ENCODE results near the gene HEATR5B.

DNA sequence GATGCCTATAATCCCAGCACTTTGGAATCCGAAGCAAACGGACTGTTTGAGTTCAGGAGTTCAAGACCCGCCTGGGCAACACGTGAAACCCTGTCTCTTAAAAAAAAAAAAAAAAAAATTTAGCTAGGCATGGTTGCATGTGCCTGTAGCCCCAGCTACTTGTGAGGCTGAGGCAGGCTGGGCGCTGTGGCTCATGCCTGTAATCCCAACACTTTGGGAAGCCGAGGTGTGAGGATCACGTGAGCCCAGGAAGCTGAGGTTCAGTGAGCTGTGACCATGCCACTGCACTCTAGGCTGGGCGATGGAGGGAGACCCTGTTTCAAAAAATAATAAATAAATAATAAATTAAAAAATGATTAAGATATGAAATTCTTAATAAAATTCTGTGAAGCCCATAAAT lies 108.9 kb downstream of the HEATR5B start:
- TF ChIP-seq, protein P1, sequence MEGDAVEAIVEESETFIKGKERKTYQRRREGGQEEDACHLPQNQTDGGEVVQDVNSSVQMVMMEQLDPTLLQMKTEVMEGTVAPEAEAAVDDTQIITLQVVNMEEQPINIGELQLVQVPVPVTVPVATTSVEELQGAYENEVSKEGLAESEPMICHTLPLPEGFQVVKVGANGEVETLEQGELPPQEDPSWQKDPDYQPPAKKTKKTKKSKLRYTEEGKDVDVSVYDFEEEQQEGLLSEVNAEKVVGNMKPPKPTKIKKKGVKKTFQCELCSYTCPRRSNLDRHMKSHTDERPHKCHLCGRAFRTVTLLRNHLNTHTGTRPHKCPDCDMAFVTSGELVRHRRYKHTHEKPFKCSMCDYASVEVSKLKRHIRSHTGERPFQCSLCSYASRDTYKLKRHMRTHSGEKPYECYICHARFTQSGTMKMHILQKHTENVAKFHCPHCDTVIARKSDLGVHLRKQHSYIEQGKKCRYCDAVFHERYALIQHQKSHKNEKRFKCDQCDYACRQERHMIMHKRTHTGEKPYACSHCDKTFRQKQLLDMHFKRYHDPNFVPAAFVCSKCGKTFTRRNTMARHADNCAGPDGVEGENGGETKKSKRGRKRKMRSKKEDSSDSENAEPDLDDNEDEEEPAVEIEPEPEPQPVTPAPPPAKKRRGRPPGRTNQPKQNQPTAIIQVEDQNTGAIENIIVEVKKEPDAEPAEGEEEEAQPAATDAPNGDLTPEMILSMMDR (IDR thresholded peaks at IDR 0.05): no peak
- no peak for TF ChIP-seq TEAD1 (CRISPR knock-in tag; IDR thresholded peaks at IDR 0.05)
- TF ChIP-seq SP1 (CRISPR knock-in tag; conservative IDR thresholded peaks at IDR 0.05): no peak
- TF ChIP-seq, protein P2, sequence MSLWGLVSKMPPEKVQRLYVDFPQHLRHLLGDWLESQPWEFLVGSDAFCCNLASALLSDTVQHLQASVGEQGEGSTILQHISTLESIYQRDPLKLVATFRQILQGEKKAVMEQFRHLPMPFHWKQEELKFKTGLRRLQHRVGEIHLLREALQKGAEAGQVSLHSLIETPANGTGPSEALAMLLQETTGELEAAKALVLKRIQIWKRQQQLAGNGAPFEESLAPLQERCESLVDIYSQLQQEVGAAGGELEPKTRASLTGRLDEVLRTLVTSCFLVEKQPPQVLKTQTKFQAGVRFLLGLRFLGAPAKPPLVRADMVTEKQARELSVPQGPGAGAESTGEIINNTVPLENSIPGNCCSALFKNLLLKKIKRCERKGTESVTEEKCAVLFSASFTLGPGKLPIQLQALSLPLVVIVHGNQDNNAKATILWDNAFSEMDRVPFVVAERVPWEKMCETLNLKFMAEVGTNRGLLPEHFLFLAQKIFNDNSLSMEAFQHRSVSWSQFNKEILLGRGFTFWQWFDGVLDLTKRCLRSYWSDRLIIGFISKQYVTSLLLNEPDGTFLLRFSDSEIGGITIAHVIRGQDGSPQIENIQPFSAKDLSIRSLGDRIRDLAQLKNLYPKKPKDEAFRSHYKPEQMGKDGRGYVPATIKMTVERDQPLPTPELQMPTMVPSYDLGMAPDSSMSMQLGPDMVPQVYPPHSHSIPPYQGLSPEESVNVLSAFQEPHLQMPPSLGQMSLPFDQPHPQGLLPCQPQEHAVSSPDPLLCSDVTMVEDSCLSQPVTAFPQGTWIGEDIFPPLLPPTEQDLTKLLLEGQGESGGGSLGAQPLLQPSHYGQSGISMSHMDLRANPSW (CRISPR knock-in tag; conservative IDR thresholded peaks at IDR 0.05; ENCODE audit: low read depth): no peak
- no peak for TF ChIP-seq E2F5 (CRISPR knock-in tag; IDR thresholded peaks at IDR 0.05)
- no peak for TF ChIP-seq HMGXB4 (CRISPR knock-in tag; IDR thresholded peaks at IDR 0.05)
- TF ChIP-seq ATF3 (CRISPR knock-in tag; conservative IDR thresholded peaks at IDR 0.05): no peak
- no peak for TF ChIP-seq NR2C2 (CRISPR knock-in tag; IDR thresholded peaks at IDR 0.05)
- TF ChIP-seq JUN (CRISPR knock-in tag; IDR thresholded peaks at IDR 0.05): no peak
- TF ChIP-seq TCF7 (CRISPR knock-in tag; IDR thresholded peaks at IDR 0.05; ENCODE audit: low read depth): no peak
- TF ChIP-seq ATF1 (CRISPR knock-in tag; IDR thresholded peaks at IDR 0.05): no peak
- TF ChIP-seq, protein P3, sequence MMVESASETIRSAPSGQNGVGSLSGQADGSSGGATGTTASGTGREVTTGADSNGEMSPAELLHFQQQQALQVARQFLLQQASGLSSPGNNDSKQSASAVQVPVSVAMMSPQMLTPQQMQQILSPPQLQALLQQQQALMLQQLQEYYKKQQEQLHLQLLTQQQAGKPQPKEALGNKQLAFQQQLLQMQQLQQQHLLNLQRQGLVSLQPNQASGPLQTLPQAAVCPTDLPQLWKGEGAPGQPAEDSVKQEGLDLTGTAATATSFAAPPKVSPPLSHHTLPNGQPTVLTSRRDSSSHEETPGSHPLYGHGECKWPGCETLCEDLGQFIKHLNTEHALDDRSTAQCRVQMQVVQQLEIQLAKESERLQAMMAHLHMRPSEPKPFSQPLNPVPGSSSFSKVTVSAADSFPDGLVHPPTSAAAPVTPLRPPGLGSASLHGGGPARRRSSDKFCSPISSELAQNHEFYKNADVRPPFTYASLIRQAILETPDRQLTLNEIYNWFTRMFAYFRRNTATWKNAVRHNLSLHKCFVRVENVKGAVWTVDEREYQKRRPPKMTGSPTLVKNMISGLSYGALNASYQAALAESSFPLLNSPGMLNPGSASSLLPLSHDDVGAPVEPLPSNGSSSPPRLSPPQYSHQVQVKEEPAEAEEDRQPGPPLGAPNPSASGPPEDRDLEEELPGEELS (CRISPR knock-in tag; IDR thresholded peaks at IDR 0.05): no peak
- no peak for TF ChIP-seq NR1H2 (CRISPR knock-in tag; IDR thresholded peaks at IDR 0.05)

All from WTC11 (cell line).